ENCODE measurements around the gene PRKCG.

DNA sequence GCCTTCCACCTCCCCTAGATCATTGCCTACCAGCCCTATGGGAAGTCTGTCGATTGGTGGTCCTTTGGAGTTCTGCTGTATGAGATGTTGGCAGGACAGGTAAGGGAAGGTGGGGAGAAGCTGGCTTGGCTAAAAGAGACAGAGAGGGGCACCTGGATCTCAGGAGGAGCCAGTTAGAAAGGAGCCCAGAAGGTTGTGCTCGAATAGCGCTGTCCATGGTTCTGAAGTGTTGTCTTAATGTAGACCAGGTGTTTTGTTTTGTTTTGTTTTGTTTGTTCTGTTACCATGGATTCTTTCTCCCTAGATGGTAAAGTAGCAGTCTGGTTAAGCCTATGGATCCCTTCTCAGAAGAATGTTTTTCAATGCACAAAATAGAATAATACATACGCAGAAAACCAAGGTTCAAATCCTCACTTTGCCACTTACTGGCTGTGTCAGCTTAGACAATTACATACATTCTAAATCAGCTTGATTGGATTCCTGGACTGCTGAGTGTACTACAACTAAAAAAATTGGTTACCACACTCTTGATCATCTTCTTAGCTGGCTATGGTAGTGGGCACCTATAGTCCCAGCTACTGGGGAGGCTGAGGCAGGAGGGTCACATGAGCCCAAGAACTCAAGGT lies 21.2 kb downstream of the PRKCG start:
- TF ChIP-seq, protein P1, sequence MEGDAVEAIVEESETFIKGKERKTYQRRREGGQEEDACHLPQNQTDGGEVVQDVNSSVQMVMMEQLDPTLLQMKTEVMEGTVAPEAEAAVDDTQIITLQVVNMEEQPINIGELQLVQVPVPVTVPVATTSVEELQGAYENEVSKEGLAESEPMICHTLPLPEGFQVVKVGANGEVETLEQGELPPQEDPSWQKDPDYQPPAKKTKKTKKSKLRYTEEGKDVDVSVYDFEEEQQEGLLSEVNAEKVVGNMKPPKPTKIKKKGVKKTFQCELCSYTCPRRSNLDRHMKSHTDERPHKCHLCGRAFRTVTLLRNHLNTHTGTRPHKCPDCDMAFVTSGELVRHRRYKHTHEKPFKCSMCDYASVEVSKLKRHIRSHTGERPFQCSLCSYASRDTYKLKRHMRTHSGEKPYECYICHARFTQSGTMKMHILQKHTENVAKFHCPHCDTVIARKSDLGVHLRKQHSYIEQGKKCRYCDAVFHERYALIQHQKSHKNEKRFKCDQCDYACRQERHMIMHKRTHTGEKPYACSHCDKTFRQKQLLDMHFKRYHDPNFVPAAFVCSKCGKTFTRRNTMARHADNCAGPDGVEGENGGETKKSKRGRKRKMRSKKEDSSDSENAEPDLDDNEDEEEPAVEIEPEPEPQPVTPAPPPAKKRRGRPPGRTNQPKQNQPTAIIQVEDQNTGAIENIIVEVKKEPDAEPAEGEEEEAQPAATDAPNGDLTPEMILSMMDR (IDR thresholded peaks at IDR 0.05; ENCODE audit: poor library complexity): no peak
- TF ChIP-seq EZH2 (IDR thresholded peaks at IDR 0.05; ENCODE audit: borderline replicate concordance): no peak
- no peak for TF ChIP-seq EZH2phosphoT487 (IDR thresholded peaks at IDR 0.05; ENCODE audit: low read depth, severe bottlenecking, unreplicated experiment)

All from hepatocyte (in vitro differentiated cells).